ENCODE measurements around the gene ADIPOR1. TPM values are rescaled to one million over a fixed set of nuclear protein-coding genes. Genes with fewer than 3 reads are reported as not detected.

The ADIPOR1 gene
- total RNA-seq, 1 donor from 2014 or later, result 73.9 TPM

DNA sequence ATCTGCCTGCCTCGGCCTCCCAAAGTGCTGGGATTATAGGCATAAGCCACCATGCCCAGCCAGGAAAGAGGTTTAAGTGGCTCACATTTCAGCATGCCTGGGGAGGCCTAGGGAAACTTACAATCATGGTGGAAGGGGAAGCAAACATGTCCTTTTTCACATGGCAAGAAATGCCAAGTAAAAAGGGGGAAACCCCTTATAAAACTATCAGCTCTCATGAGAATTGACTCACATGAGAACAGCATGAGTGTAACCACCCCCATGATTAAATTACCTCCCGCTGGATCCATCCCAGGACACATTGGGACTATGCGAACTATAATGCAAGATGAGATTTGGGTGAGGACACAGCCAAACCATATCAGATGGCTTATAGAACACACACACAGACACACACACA lies 22.3 kb downstream of the ADIPOR1 start:
- H3K4me1 Mint-ChIP-seq (ENCODE audit: low read depth), result no peaks in the 10 kb centered on the region
- TF ChIP-seq, protein P1, sequence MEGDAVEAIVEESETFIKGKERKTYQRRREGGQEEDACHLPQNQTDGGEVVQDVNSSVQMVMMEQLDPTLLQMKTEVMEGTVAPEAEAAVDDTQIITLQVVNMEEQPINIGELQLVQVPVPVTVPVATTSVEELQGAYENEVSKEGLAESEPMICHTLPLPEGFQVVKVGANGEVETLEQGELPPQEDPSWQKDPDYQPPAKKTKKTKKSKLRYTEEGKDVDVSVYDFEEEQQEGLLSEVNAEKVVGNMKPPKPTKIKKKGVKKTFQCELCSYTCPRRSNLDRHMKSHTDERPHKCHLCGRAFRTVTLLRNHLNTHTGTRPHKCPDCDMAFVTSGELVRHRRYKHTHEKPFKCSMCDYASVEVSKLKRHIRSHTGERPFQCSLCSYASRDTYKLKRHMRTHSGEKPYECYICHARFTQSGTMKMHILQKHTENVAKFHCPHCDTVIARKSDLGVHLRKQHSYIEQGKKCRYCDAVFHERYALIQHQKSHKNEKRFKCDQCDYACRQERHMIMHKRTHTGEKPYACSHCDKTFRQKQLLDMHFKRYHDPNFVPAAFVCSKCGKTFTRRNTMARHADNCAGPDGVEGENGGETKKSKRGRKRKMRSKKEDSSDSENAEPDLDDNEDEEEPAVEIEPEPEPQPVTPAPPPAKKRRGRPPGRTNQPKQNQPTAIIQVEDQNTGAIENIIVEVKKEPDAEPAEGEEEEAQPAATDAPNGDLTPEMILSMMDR (IDR thresholded peaks at IDR 0.05), result no peak

DNA sequence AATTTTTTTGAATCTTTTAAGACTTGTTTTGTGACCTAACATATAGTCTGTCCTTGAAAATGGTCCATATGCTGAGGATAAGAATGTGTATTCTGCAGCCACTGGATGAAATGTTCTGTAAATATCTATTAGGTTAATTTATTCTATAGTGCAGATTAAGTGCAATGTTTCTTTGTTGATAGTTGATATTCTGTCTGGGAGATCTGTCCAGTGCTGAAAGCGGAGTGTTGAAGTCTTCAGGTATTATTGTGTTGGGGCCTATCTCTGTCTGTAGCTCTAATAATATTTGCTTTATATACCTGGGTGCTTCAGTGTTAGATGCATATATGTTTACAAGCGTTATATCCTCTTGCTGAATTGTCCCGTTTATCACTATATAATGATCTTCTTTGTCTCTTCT lies 23.4 kb downstream of the ADIPOR1 start:
- Mint-ChIP-seq H3K27me3 (ENCODE audit: low read depth) (peaks cover 15% of the 10 kb centered on the region), H3K4me1 (ENCODE audit: low read depth) (no peaks in the 10 kb centered on the region), H3K36me3 (ENCODE audit: low read depth) (peaks cover 5% of the 10 kb centered on the region), H3K27ac (ENCODE audit: unreplicated experiment) (no peak overlapping the region), H3K4me3 (ENCODE audit: unreplicated experiment) (no peak overlapping the region), H3K9me3 (ENCODE audit: low read depth) (peaks cover 15% of the 10 kb centered on the region)
- TF ChIP-seq, protein P1 (IDR thresholded peaks at IDR 0.05), result no peak
- no peak for DNase-seq (ENCODE audit: low spot score)

More for the DNA sequence above, 22.3 kb downstream of the ADIPOR1 start:
- Mint-ChIP-seq H3K27ac (ENCODE audit: unreplicated experiment) (no peak overlapping the region), H3K27me3 (ENCODE audit: low read depth) (peaks cover 15% of the 10 kb centered on the region), H3K9me3 (ENCODE audit: low read depth) (peaks cover 15% of the 10 kb centered on the region), H3K4me3 (ENCODE audit: unreplicated experiment) (no peak overlapping the region), H3K36me3 (ENCODE audit: low read depth) (peaks cover 10% of the 10 kb centered on the region)
- DNase-seq (ENCODE audit: low spot score), result no peak

DNA sequence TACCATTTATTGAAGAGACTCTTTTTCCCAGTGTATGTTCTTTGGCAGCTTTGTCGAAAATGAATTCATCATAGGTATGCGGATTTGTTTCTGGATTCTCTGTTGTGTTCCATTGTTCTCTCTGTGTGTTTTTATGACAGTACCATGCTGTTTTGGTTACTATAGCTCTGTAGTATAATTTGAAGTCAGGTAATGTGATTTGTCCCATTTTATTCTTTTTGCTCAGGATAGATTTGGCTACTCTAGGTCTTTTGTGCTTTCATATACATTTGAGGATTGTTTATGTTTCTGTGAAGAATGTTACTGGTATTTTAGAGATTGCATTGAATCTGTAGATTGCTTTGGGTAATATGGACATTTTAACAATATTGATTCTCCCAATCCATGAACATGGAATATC lies 25.6 kb downstream of the ADIPOR1 start:
- Mint-ChIP-seq H3K9me3 (ENCODE audit: low read depth) (peaks cover 15% of the 10 kb centered on the region), H3K27me3 (ENCODE audit: low read depth) (peaks cover 15% of the 10 kb centered on the region), H3K4me1 (ENCODE audit: low read depth) (no peaks in the 10 kb centered on the region), H3K4me3 (ENCODE audit: unreplicated experiment) (no peak overlapping the region), H3K36me3 (ENCODE audit: low read depth) (peaks cover 5% of the 10 kb centered on the region), H3K27ac (ENCODE audit: unreplicated experiment) (no peak overlapping the region)
- TF ChIP-seq, protein P1 (IDR thresholded peaks at IDR 0.05), result no peak
- no peak for DNase-seq (ENCODE audit: low spot score)

DNA sequence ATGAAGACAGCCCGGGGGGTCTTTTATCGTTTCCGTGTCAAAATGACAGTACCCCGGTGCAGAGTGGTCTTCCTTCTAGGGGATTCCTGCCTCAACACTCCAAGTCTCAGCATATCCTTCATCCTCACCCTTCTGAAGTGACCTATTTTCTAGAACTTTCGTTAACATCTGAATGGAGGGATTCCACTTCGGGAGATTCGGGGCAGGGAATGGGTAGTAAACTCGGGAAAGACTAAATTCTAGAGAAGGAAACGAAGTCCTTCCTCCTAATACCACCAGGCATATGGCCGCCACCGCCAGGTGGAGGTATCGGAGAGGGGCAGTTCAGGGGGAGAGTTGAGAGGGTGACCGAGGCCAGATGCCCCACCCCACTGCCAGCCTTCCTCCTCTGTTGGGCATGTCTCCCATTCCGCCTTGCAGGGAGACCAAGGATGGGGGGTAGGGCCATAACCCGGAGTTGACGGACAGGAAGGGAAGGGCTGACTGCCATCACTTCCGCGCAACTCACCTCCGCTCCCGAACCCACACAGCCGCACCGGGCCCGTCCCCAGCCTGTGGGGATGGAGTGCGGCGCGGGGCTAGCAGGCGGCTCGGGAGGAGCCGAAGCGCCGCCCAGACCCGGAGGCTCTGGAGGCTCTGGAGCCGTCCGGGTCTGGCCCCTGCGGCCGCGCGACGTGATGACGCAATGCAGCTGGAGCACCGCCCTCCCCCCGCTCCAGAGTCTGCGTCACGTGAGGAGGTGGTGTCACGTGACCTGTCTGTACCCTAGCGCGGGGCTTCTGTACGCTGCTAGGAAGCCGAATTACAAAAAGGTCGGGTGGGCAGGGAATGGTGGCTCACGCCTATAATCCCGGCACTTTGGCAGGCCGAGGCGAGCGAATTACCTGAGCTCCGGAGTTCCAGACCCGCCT lies 31.3 kb downstream of the ADIPOR1 start, which contains the start of gene KLHL12:
Gene KLHL12 (minus strand): TSS at position 654 of the 911 bp plus-strand sequence. CDS start 2,072 bp downstream, outside the sequence.
- Mint-ChIP-seq H3K9me3 (ENCODE audit: low read depth) (no peaks in the 10 kb centered on the region), H3K4me1 (ENCODE audit: low read depth) (peaks cover 29% of the 10 kb centered on the region), H3K27me3 (ENCODE audit: low read depth) (no peaks in the 10 kb centered on the region), H3K27ac (ENCODE audit: unreplicated experiment) (peak within 1 kb of the TSS; percentile 94), H3K36me3 (ENCODE audit: low read depth) (peaks cover 2% of the 10 kb centered on the region), H3K4me3 (ENCODE audit: unreplicated experiment) (peak within 1 kb of the TSS; percentile 90)
- TF ChIP-seq, protein P1 (IDR thresholded peaks at IDR 0.05), result peak; percentile 81
- peak; percentile 98 for DNase-seq (ENCODE audit: low spot score)

DNA sequence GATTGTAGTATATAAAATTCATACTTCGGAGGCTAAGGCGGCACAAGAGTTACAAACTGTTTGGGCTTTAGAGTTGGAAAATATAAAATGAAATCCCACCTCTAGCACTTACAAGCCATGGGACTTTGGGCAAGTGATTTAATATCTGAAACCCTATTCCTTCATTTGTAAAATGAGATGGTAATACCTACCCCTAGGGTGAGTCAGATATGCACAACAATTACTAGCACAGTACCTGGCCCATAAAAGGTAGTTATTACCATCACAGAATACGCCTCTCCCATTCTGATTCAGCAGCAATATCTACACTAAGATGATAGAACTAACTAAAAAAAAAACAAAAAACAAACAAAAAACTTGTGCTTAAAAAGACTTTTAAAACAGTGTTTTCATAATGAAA lies 34.6 kb downstream of the ADIPOR1 start:
- H3K27me3 Mint-ChIP-seq (ENCODE audit: low read depth), result no peaks in the 10 kb centered on the region
- no peaks in the 10 kb centered on the region for H3K9me3 Mint-ChIP-seq (ENCODE audit: low read depth)
- DNase-seq (ENCODE audit: low spot score), result no peak
- H3K36me3 Mint-ChIP-seq (ENCODE audit: low read depth), result peaks cover 7% of the 10 kb centered on the region
- no peak overlapping the region for H3K27ac Mint-ChIP-seq (ENCODE audit: unreplicated experiment)
- TF ChIP-seq, protein P1 (IDR thresholded peaks at IDR 0.05), result no peak
- peaks cover 29% of the 10 kb centered on the region for H3K4me1 Mint-ChIP-seq (ENCODE audit: low read depth)
- no peak overlapping the region for H3K4me3 Mint-ChIP-seq (ENCODE audit: unreplicated experiment)
